A673 (cell line): ENCODE results near the gene TDRD15. TPM values are rescaled to one million over a fixed set of nuclear protein-coding genes. Genes with fewer than 3 reads are reported as not detected.

ENCODE experiments used
- BruUV-seq: library from RNA; stranded (reverse); fragments of 400-500 nt; replicated peaks from 2 replicates; lab custom pipeline; 2021; lab: Mats Ljungman, UMichigan
- CTCF ChIA-PET: fragments of 300-600 bp; sonication (Branson Sonifier 250); formaldehyde crosslinking; loops from one replicate; lab custom pipeline; 2022; ENCODE audit warnings: antibody characterized with exemption; lab: Charles Lee
- POLR2A ChIA-PET: fragments of 300-600 bp; sonication (Branson Sonifier 250); formaldehyde crosslinking; loops from one replicate; lab custom pipeline; 2022; ENCODE audit warnings: antibody characterized with exemption; ENCODE audit not compliant: low non-redundant PET; lab: Charles Lee
- DNase-seq: peaks from one replicate; pipeline ENCODE4 v3.0.0-alpha.2; 2015; ENCODE audit warnings: low spot score
- H3K27ac ChIP-seq: fragments of 200-600 bp; sonication (generic); 2 replicates; pipeline ENCODE4 v1.5.1; 2016; ENCODE audit warnings: mixed run types, low read depth, mild to moderate bottlenecking, mixed read lengths, antibody characterized with exemption, low read length; ENCODE audit not compliant: poor library complexity, severe bottlenecking
- H3K27me3 ChIP-seq: fragments of 200-600 bp; sonication (generic); replicated peaks from 2 replicates; pipeline ENCODE4 v1.6.1; 2017; ENCODE audit warnings: mixed run types, low read depth, mild to moderate bottlenecking, mixed read lengths, antibody characterized with exemption, low read length; ENCODE audit not compliant: insufficient read depth, poor library complexity
- H3K36me3 ChIP-seq: fragments of 200-600 bp; sonication (generic); 2 replicates; pipeline ENCODE4 v1.6.1; 2016; ENCODE audit warnings: mixed run types, mild to moderate bottlenecking, mixed read lengths, antibody characterized with exemption, low read length; ENCODE audit not compliant: insufficient read depth, poor library complexity, severe bottlenecking
- H3K4me1 ChIP-seq: fragments of 200-600 bp; sonication (generic); 2 replicates; pipeline ENCODE4 v1.6.1; 2017; ENCODE audit warnings: mixed run types, mild to moderate bottlenecking, mixed read lengths, antibody characterized with exemption, low read length; ENCODE audit not compliant: insufficient read depth, poor library complexity, severe bottlenecking
- H3K4me3 ChIP-seq: fragments of 200-600 bp; sonication (generic); 2 replicates; pipeline ENCODE4 v1.5.1; 2016; ENCODE audit warnings: low read depth, mixed run types, mild to moderate bottlenecking, mixed read lengths, low read length; ENCODE audit not compliant: poor library complexity, severe bottlenecking
- H3K9me3 ChIP-seq: fragments of 200-600 bp; sonication (generic); 2 replicates; pipeline ENCODE4 v1.6.1; 2016; ENCODE audit warnings: mixed run types, low read depth, mild to moderate bottlenecking, mixed read lengths, antibody characterized with exemption, low read length; ENCODE audit not compliant: poor library complexity, severe bottlenecking
- CTCF ChIP-seq: fragments of 300-800, 200-600 bp; sonication (generic); conservative IDR thresholded peaks from 2 replicates; pipeline ENCODE4 v1.5.1; 2017; ENCODE audit warnings: low read depth, mild to moderate bottlenecking, antibody characterized with exemption, low read length, moderate library complexity, mixed read lengths
- EZH2 ChIP-seq: fragments of 200-600 bp; sonication (generic); IDR thresholded peaks from 2 replicates; pipeline ENCODE4 v1.6.1; 2017; ENCODE audit warnings: borderline replicate concordance, low read depth, mild to moderate bottlenecking, mixed read lengths, antibody characterized with exemption, low read length; ENCODE audit not compliant: poor library complexity, severe bottlenecking
- intact Hi-C: fragments of 100-400 bp; cut with micrococcal nuclease; formaldehyde crosslinking; loops from one replicate; pipeline ENCODE4 v1.10.0; 2022; ENCODE audit not compliant: unreplicated experiment
- total RNA-seq: library from RNA; stranded (reverse); gene quantifications from 2 replicates; pipeline ENCODE4 v1.2.3, GENCODE V29; 2021

TDRD15 gene
- total RNA-seq, 1 experiment from 2014 or later = not detected

GRCh38 chr2:21103274-21103891, 20.4 kb upstream of the TDRD15 start:
- intact Hi-C loops = no loop called here
- BruUV-seq = no TSS peak
- no peaks in the 10 kb centered on the region for H3K36me3 ChIP-seq
- ChIA-PET POLR2A (no interaction called here), CTCF (no interaction called here)
- no peak overlapping the region for H3K27ac ChIP-seq
- no peak overlapping the region for H3K4me3 ChIP-seq
- peaks cover 17% of the 10 kb centered on the region for H3K27me3 ChIP-seq
- no peak for TF ChIP-seq EZH2
- no peak for TF ChIP-seq CTCF
- H3K4me1 ChIP-seq = no peaks in the 10 kb centered on the region
- no peaks in the 10 kb centered on the region for H3K9me3 ChIP-seq
- DNase-seq = no peak

GRCh38 chr2:21104030-21104660, 19.6 kb upstream of the TDRD15 start:
- BruUV-seq = no TSS peak
- H3K36me3 ChIP-seq = no peaks in the 10 kb centered on the region
- H3K9me3 ChIP-seq = no peaks in the 10 kb centered on the region
- H3K27ac ChIP-seq = no peak overlapping the region
- POLR2A ChIA-PET = no interaction called here
- DNase-seq = no peak
- CTCF ChIA-PET = no interaction called here
- no peak for TF ChIP-seq EZH2
- TF ChIP-seq CTCF = no peak
- intact Hi-C loops = no loop called here
- H3K27me3 ChIP-seq = peaks cover 22% of the 10 kb centered on the region
- H3K4me1 ChIP-seq = no peaks in the 10 kb centered on the region
- H3K4me3 ChIP-seq = no peak overlapping the region

- Histone ChIP-seq H3K36me3 (no peaks in the 10 kb centered on the region), H3K27me3 (peaks cover 46% of the 10 kb centered on the region), H3K4me1 (no peaks in the 10 kb centered on the region), H3K27ac (no peak overlapping the region), H3K9me3 (no peaks in the 10 kb centered on the region), H3K4me3 (no peak overlapping the region)
- ChIA-PET POLR2A (no interaction called here), CTCF (no interaction called here)
- TF ChIP-seq EZH2 = no peak
- TF ChIP-seq CTCF = no peak
- intact Hi-C loops = no loop called here
- BruUV-seq = no TSS peak
- DNase-seq = no peak
Measured at GRCh38 chr2:21111012-21111411, 12.8 kb upstream of the TDRD15 start.
